Neural progenitor cell (in vitro differentiated cells): ENCODE data around the gene TMBIM6.

ENCODE experiments used
- CTCF ChIP-seq: fragments of 200-600 bp; sonication (generic); IDR thresholded peaks from 2 replicates; pipeline ENCODE4 v1.5.1; 2017; ENCODE audit warnings: antibody characterized with exemption, mild to moderate bottlenecking
- EZH2 ChIP-seq: fragments of 200-600 bp; sonication (generic); IDR thresholded peaks from 2 replicates; pipeline ENCODE4 v1.6.1; 2017; ENCODE audit warnings: antibody characterized with exemption, mild to moderate bottlenecking, moderate library complexity

GRCh38 chr12:49790741-49791555 lies 49.6 kb downstream of the TMBIM6 start:
- TF ChIP-seq CTCF, result no peak
- no peak for TF ChIP-seq EZH2
